ENCODE measurements around the gene OR11H7. TPM values are rescaled to one million over a fixed set of nuclear protein-coding genes. Genes with fewer than 3 reads are reported as not detected.
"Not testable (repeated sequence)": the region's sequence is repeated elsewhere in the genome, so short reads cannot be mapped to it uniquely, and the experiment has no call there.

Gene OR11H7
- total RNA-seq: not detected

GRCh38 chr14:20228681-20229080 is at the start of gene OR11H7:
Gene OR11H7, plus strand, starts transcription at chr14:20228981.
- no peak within 1 kb of the TSS for H3K27ac Mint-ChIP-seq
- peaks cover 6 to 10% of the 10 kb centered on the region in 2 donors for H3K9me3 Mint-ChIP-seq
- no peak for DNase-seq (ENCODE audit: low spot score in 2 of 2)

GRCh38 chr14:20179218-20179617 is 49.6 kb upstream of the OR11H7 start:
- no peak overlapping the region for H3K27ac Mint-ChIP-seq
- H3K9me3 Mint-ChIP-seq: no peaks in the 10 kb centered on the region
- DNase-seq (ENCODE audit: low spot score in 2 of 2) (no peak), ATAC-seq (no peak)
- H3K36me3 Mint-ChIP-seq: no peaks in the 10 kb centered on the region

More at GRCh38 chr14:20228681-20229080, at the start of gene OR11H7:
- ATAC-seq: no peak
- no peaks in the 10 kb centered on the region for H3K36me3 Mint-ChIP-seq

GRCh38 chr14:20179880-20180279 is 48.9 kb upstream of the OR11H7 start:
- Mint-ChIP-seq H3K27ac (no peak overlapping the region), H3K9me3 (no peaks in the 10 kb centered on the region), H3K36me3 (no peaks in the 10 kb centered on the region)
- ATAC-seq (no peak), DNase-seq (ENCODE audit: low spot score in 2 of 2) (no peak)

GRCh38 chr14:20180486-20180885 is 48.3 kb upstream of the OR11H7 start:
- DNase-seq (ENCODE audit: low spot score in 2 of 2) (no peak), ATAC-seq (no peak)
- no peak overlapping the region for H3K27ac Mint-ChIP-seq
- no peaks in the 10 kb centered on the region for H3K9me3 Mint-ChIP-seq
- H3K36me3 Mint-ChIP-seq: no peaks in the 10 kb centered on the region

GRCh38 chr14:20184181-20184580 is 44.6 kb upstream of the OR11H7 start:
- ATAC-seq (no peak), DNase-seq (ENCODE audit: low spot score in 2 of 2) (no peak)
- Mint-ChIP-seq H3K27ac (no peak overlapping the region), H3K9me3 (no peaks in the 10 kb centered on the region), H3K36me3 (no peaks in the 10 kb centered on the region)

- DNase-seq (ENCODE audit: low spot score in 2 of 2): no peak
- H3K36me3 Mint-ChIP-seq: no peaks in the 10 kb centered on the region
- peak within 1 kb of the TSS in 1 of 2 donors; percentile 34 for H3K27ac Mint-ChIP-seq
- ATAC-seq: no peak
- no peaks in the 10 kb centered on the region for H3K9me3 Mint-ChIP-seq
Measured at GRCh38 chr14:20190596-20190995, 38.2 kb upstream of the OR11H7 start, which contains the start of gene OR11G2. Gene OR11G2, plus strand, starts transcription at chr14:20190896. Its CDS starts 6,542 bp downstream, at chr14:20197438.

GRCh38 chr14:20191396-20191795 is 37.4 kb upstream of the OR11H7 start:
- no peaks in the 10 kb centered on the region for H3K36me3 Mint-ChIP-seq
- H3K9me3 Mint-ChIP-seq: no peaks in the 10 kb centered on the region
- no peak overlapping the region for H3K27ac Mint-ChIP-seq
- DNase-seq (ENCODE audit: low spot score in 2 of 2) (no peak), ATAC-seq (no peak)

GRCh38 chr14:20194101-20194500 is 34.7 kb upstream of the OR11H7 start:
- H3K9me3 Mint-ChIP-seq: no peaks in the 10 kb centered on the region
- DNase-seq (ENCODE audit: low spot score in 2 of 2) (no peak), ATAC-seq (no peak)
- no peak overlapping the region for H3K27ac Mint-ChIP-seq
- no peaks in the 10 kb centered on the region for H3K36me3 Mint-ChIP-seq

GRCh38 chr14:20195170-20195569 is 33.6 kb upstream of the OR11H7 start:
- not testable (repeated sequence) for H3K9me3 Mint-ChIP-seq

GRCh38 chr14:20195911-20196310 is 32.9 kb upstream of the OR11H7 start:
- no peak for ATAC-seq
- Mint-ChIP-seq H3K9me3 (no peaks in the 10 kb centered on the region), H3K36me3 (no peaks in the 10 kb centered on the region), H3K27ac (no peak overlapping the region)
- DNase-seq (ENCODE audit: low spot score in 2 of 2): no peak

More at GRCh38 chr14:20195170-20195569, 33.6 kb upstream of the OR11H7 start:
- not testable (repeated sequence) for H3K27ac Mint-ChIP-seq; H3K36me3 Mint-ChIP-seq; ATAC-seq; DNase-seq (ENCODE audit: low spot score in 2 of 2)

GRCh38 chr14:20197459-20197858 is 31.3 kb upstream of the OR11H7 start:
- DNase-seq (ENCODE audit: low spot score in 2 of 2) (no peak), ATAC-seq (no peak)
- H3K9me3 Mint-ChIP-seq: no peaks in the 10 kb centered on the region
- no peaks in the 10 kb centered on the region for H3K36me3 Mint-ChIP-seq
- no peak overlapping the region for H3K27ac Mint-ChIP-seq

- Mint-ChIP-seq H3K27ac (no peak overlapping the region), H3K36me3 (no peaks in the 10 kb centered on the region), H3K9me3 (no peaks in the 10 kb centered on the region)
- ATAC-seq (no peak), DNase-seq (ENCODE audit: low spot score in 2 of 2) (no peak)
Measured at GRCh38 chr14:20198991-20199390, 29.8 kb upstream of the OR11H7 start.

- H3K9me3 Mint-ChIP-seq: no peaks in the 10 kb centered on the region
- ATAC-seq (no peak), DNase-seq (ENCODE audit: low spot score in 2 of 2) (no peak)
- no peaks in the 10 kb centered on the region for H3K36me3 Mint-ChIP-seq
- no peak overlapping the region for H3K27ac Mint-ChIP-seq
Measured at GRCh38 chr14:20204721-20205120, 24.1 kb upstream of the OR11H7 start.

GRCh38 chr14:20209595-20209994 is 19.2 kb upstream of the OR11H7 start:
- Mint-ChIP-seq H3K27ac (no peak overlapping the region), H3K9me3 (no peaks in the 10 kb centered on the region), H3K36me3 (no peaks in the 10 kb centered on the region)
- DNase-seq (ENCODE audit: low spot score in 2 of 2) (no peak), ATAC-seq (no peak)

GRCh38 chr14:20212406-20212805 is 16.4 kb upstream of the OR11H7 start:
- ATAC-seq; H3K36me3 Mint-ChIP-seq; H3K9me3 Mint-ChIP-seq; DNase-seq (ENCODE audit: low spot score in 2 of 2); H3K27ac Mint-ChIP-seq: not testable (repeated sequence)

GRCh38 chr14:20215196-20215595 is 13.6 kb upstream of the OR11H7 start:
- Mint-ChIP-seq H3K27ac (no peak overlapping the region), H3K9me3 (no peaks in the 10 kb centered on the region)
- no peak for ATAC-seq

GRCh38 chr14:20219033-20219432 is 9.7 kb upstream of the OR11H7 start:
- DNase-seq (ENCODE audit: low spot score in 2 of 2): no peak
- no peak for ATAC-seq

More at GRCh38 chr14:20215196-20215595, 13.6 kb upstream of the OR11H7 start:
- no peak for DNase-seq (ENCODE audit: low spot score in 2 of 2)
- no peaks in the 10 kb centered on the region for H3K36me3 Mint-ChIP-seq

GRCh38 chr14:20223410-20223809 is 5.4 kb upstream of the OR11H7 start, which contains the start of gene OR11H6:
Gene OR11H6, plus strand, starts transcription at chr14:20223710. Its CDS starts 0 bp downstream, at chr14:20223710.
- DNase-seq (ENCODE audit: low spot score in 2 of 2) (no peak), ATAC-seq (no peak)
- no peak within 1 kb of the TSS for H3K27ac Mint-ChIP-seq
- H3K9me3 Mint-ChIP-seq: no peaks in the 10 kb centered on the region
- H3K36me3 Mint-ChIP-seq: no peaks in the 10 kb centered on the region

More at GRCh38 chr14:20219033-20219432, 9.7 kb upstream of the OR11H7 start:
- no peak overlapping the region for H3K27ac Mint-ChIP-seq
- H3K36me3 Mint-ChIP-seq: no peaks in the 10 kb centered on the region
- H3K9me3 Mint-ChIP-seq: no peaks in the 10 kb centered on the region
